ENCODE data around the gene DMBX1. TPM values are rescaled to one million over a fixed set of nuclear protein-coding genes. Genes with fewer than 3 reads are reported as not detected.

DMBX1 gene
- total RNA-seq, 2 experiments from 2014 or later, result 0.15 TPM; not detected in 1

- no peak for DNase-seq
- no peak overlapping the region for H3K27ac Mint-ChIP-seq
- no peaks in the 10 kb centered on the region for H3K9me3 Mint-ChIP-seq (ENCODE audit: low read depth)
- peaks cover 19% of the 10 kb centered on the region for H3K4me1 Mint-ChIP-seq
- CTCF ChIA-PET, result no interaction called here
- ATAC-seq, result no peak
- no peaks in the 10 kb centered on the region for H3K36me3 Mint-ChIP-seq
- no peak overlapping the region for H3K4me3 Mint-ChIP-seq
- H3K27me3 Mint-ChIP-seq, result peaks cover 100% of the 10 kb centered on the region
These were observed 1.2 kb downstream of the DMBX1 start for GRCh38 chr1:46490656-46491442.

DNA sequence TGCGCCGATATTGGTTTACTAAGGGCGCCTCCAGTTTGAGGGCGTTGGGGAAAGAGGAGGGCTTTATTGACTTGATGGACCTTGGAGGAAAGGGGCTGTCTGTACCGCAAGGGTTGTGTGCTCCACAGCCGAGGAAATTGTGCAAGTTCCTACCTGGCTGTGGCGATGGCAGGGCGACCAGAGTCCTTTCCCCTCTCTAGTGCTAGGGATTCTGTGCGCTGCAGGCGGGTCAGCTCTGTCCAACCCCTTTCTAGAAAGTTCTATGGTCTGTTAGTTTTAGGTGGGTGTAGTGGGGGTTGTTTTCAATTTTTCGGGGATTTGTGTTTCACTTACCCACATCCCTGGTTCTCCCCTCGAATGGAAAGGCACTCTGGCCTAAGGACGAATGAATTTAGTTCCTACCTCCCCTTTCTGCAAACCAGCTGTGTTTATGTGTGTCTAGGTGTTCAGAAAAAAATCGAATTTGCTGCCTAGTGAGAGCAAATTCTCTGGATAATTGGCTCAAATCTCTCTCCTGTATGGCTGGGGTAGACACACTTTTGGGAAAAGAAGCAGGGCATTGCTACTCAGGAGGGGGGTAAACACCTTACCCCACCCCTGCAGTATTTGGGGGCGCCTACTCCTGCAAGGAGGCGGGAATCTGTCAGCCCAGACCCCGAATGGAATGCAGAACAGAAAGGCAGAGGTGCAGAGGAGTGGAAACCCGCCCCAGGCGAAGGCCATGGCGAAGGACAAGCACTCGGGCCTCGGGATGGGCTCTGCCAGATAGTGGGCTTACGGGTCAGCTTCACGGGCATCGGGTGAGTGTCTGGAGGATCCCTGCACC is 2.0 kb downstream of the DMBX1 start:
- no peak for ATAC-seq
- Mint-ChIP-seq H3K36me3 (no peaks in the 10 kb centered on the region), H3K4me1 (peaks cover 19% of the 10 kb centered on the region), H3K9me3 (ENCODE audit: low read depth) (no peaks in the 10 kb centered on the region), H3K4me3 (no peak overlapping the region), H3K27me3 (peaks cover 100% of the 10 kb centered on the region), H3K27ac (no peak overlapping the region)
- DNase-seq, result no peak
- CTCF ChIA-PET, result interaction anchor here (0.9 kb wide), 1 partner anchor 37 kb away, joined by 5 read pairs; no protein-coding TSS in a partner anchor

DNA sequence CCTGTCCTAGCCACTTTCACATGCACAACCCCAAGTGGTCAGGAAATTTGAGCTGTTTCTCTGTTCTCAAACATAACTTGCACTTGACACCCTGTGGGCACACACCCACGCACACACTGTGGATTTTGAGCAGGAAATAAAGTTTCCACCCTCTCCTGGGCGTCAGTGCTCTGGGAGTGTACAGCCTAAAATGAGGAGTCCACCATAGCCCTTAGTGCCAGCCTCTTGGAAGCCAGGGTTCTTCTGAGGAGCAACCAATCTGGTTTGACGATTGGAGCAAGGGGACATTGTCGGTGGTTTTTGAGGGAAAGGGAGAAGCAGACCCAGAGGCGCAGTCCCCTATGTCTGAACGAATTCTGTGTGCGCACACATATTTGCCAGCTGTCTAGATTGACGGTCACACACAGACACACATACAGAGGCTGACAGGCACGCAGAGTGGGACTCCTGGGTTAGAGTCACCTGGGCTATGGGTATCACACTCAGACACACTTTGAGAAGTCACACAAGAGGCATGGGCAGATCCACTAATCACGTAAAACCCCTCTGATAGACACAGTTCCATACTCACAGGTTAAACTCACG is 2.7 kb downstream of the DMBX1 start:
- no peak overlapping the region for H3K4me3 Mint-ChIP-seq
- no peaks in the 10 kb centered on the region for H3K36me3 Mint-ChIP-seq
- no peak overlapping the region for H3K27ac Mint-ChIP-seq
- no peak for ATAC-seq
- no peaks in the 10 kb centered on the region for H3K9me3 Mint-ChIP-seq (ENCODE audit: low read depth)
- peaks cover 100% of the 10 kb centered on the region for H3K27me3 Mint-ChIP-seq
- no peak for DNase-seq
- peaks cover 19% of the 10 kb centered on the region for H3K4me1 Mint-ChIP-seq
- CTCF ChIA-PET, result interaction anchor here (0.9 to 1.2 kb wide), 2 partner anchors 37 to 50 kb away, joined by 3 to 5 read pairs; no protein-coding TSS in a partner anchor

DNA sequence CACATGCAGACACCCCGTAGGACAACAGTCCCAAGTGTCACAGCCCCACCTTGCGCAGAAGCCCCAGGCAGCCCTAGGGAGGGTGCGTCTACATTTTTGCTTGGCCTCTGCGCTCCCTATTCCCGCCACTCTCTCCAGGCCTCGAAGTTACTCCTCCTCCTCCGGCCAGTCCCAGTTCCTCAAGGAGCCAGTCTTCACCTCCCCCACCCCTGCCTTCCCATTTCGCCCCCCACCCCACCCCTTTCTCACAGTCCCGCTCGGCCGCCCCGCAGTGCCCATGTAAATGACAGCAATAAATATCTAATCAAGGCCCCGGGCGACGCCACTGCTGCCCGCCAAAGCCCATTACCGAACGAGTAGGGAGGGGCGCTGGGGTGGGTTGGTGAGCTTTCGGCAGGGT is 3.2 kb downstream of the DMBX1 start:
- Mint-ChIP-seq H3K27ac (no peak overlapping the region), H3K27me3 (peaks cover 97% of the 10 kb centered on the region), H3K4me3 (no peak overlapping the region), H3K9me3 (ENCODE audit: low read depth) (no peaks in the 10 kb centered on the region), H3K4me1 (peaks cover 19% of the 10 kb centered on the region), H3K36me3 (no peaks in the 10 kb centered on the region)
- CTCF ChIA-PET, result interaction anchor here (1.2 to 1.6 kb wide), 2 partner anchors 51 to 57 kb away, joined by 3 read pairs; no protein-coding TSS in a partner anchor
- ATAC-seq, result no peak
- no peak for DNase-seq

DNA sequence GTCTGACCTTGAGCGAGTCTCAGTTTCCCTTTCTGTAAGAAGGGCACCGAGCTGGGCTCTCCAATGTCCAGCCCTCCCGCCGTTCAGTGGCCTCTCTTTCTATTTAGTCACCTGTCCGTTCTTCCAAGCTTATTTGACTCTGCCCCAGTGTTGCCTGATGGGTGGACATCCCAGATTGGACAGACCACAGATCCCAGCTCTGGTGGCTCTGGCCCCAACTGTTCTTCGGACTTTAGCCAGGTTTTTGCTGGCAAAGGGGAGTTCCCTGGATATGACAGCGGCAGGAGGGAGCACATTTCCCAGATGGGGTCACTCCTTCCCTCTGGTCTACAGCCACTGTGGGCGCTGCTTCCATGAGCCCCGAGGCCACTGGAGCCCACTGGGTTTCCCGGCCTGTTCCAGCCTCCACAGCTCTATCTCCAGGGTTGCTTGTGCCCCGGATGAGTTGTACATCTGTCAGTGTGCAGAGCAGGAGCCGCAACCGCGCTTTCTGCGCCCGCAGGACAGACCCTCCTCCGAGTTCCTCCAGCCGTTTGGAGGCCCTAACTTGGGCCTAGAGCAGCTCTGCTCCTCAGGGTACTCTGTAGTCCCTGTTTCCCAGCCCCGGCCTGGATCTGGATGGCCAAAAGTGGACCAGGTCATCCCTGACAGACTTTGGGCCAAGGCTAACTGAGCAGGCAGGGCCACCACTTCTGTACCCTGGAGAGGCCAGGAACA is 3.8 kb downstream of the DMBX1 start:
- CTCF ChIA-PET, result interaction anchor here (1.2 to 1.6 kb wide), 2 partner anchors 51 to 56 kb away, joined by 3 read pairs; no protein-coding TSS in a partner anchor
- H3K36me3 Mint-ChIP-seq, result no peaks in the 10 kb centered on the region

DNA sequence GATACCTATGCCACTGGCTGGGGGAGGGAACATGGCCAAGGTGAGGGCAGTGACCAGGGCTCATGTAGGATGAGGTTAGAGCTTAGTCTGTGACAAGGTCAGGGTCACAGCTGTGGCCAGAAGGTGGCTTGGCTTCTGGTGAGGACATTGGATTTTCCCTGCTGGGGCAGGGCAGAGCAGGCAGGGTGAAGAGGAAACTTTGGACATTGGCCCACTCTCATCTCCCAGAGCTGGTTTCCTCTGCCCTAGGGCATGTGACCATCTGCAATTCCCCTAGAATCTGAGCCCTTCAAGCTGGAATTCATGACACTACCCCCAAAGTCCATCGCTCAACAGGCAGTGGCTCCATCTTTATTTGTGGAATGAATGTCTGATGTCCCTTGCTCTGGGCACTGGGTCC is 5.3 kb downstream of the DMBX1 start:
- Mint-ChIP-seq H3K4me3 (no peak overlapping the region), H3K9me3 (ENCODE audit: low read depth) (no peaks in the 10 kb centered on the region)

More for the DNA sequence above, 3.8 kb downstream of the DMBX1 start:
- no peak for ATAC-seq
- H3K4me1 Mint-ChIP-seq, result peaks cover 18% of the 10 kb centered on the region
- no peak overlapping the region for H3K4me3 Mint-ChIP-seq
- no peak for DNase-seq
- H3K9me3 Mint-ChIP-seq (ENCODE audit: low read depth), result no peaks in the 10 kb centered on the region
- no peak overlapping the region for H3K27ac Mint-ChIP-seq
- H3K27me3 Mint-ChIP-seq, result peaks cover 94% of the 10 kb centered on the region

GRCh38 chr1:46495778-46496177 is 6.1 kb downstream of the DMBX1 start:
- Mint-ChIP-seq H3K9me3 (ENCODE audit: low read depth) (no peaks in the 10 kb centered on the region), H3K27ac (no peak overlapping the region), H3K4me3 (no peak overlapping the region), H3K4me1 (no peaks in the 10 kb centered on the region), H3K36me3 (no peaks in the 10 kb centered on the region), H3K27me3 (peaks cover 82% of the 10 kb centered on the region)
- DNase-seq, result no peak
- no peak for ATAC-seq
- CTCF ChIA-PET, result interaction anchor here (0.9 to 1.4 kb wide), 3 partner anchors 18 to 47 kb away, joined by 3 to 4 read pairs (median 3); no protein-coding TSS in a partner anchor

More for the DNA sequence above, 5.3 kb downstream of the DMBX1 start:
- ATAC-seq (no peak), DNase-seq (no peak)
- Mint-ChIP-seq H3K27ac (no peak overlapping the region), H3K27me3 (peaks cover 86% of the 10 kb centered on the region), H3K4me1 (peaks cover 5% of the 10 kb centered on the region), H3K36me3 (no peaks in the 10 kb centered on the region)
- CTCF ChIA-PET, result interaction anchor here (0.9 to 1.4 kb wide), 3 partner anchors 17 to 46 kb away, joined by 3 to 4 read pairs (median 3); no protein-coding TSS in a partner anchor

DNA sequence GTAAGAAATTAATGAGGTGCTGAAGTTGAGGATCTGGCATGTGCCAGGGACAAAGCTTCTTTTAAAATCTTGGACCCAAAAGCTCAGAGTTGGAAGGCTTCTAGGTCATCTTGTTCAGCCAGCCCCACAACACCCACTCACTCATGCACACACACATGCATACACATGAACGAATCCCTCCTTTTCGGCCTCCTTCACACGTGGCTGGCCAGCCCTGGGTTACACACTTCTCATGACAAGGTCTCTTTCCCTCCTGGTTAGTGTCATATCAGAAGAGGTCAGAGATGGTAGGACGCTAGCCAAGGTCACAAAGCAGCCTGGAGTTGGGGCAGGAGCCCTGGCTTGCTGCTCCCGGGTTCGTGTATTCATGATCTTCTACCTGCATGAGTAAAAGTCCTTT is 6.9 kb downstream of the DMBX1 start:
- DNase-seq (no peak), ATAC-seq (no peak)
- CTCF ChIA-PET, result no interaction called here
- H3K27ac Mint-ChIP-seq, result no peak overlapping the region
- no peaks in the 10 kb centered on the region for H3K36me3 Mint-ChIP-seq
- no peaks in the 10 kb centered on the region for H3K4me1 Mint-ChIP-seq
- no peaks in the 10 kb centered on the region for H3K9me3 Mint-ChIP-seq (ENCODE audit: low read depth)
- H3K4me3 Mint-ChIP-seq, result no peak overlapping the region
- H3K27me3 Mint-ChIP-seq, result peaks cover 79% of the 10 kb centered on the region

DNA sequence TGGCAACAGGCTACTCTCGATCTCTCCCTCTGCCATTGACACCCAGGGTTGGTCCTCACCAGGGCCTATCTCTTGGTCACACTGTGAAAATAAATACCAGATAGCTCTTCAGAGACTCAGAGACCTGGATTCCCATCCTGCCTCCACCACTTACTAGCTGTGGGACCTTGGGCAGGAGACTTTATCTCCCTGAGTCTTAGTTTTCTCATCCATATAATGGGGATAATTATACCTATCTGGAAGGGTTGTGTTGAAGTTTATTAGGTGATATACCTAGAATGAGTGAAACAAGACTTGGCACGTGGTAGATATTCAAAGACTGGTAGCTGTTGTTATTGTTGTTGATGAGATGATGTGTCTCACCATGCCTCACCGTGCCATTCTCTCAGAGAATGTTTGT is 7.4 kb downstream of the DMBX1 start:
- H3K36me3 Mint-ChIP-seq, result no peaks in the 10 kb centered on the region
- no peak for ATAC-seq
- H3K4me3 Mint-ChIP-seq, result no peak overlapping the region
- CTCF ChIA-PET, result no interaction called here
- no peaks in the 10 kb centered on the region for H3K4me1 Mint-ChIP-seq
- no peak overlapping the region for H3K27ac Mint-ChIP-seq
- DNase-seq, result no peak
- H3K9me3 Mint-ChIP-seq (ENCODE audit: low read depth), result no peaks in the 10 kb centered on the region
- peaks cover 76% of the 10 kb centered on the region for H3K27me3 Mint-ChIP-seq

DNA sequence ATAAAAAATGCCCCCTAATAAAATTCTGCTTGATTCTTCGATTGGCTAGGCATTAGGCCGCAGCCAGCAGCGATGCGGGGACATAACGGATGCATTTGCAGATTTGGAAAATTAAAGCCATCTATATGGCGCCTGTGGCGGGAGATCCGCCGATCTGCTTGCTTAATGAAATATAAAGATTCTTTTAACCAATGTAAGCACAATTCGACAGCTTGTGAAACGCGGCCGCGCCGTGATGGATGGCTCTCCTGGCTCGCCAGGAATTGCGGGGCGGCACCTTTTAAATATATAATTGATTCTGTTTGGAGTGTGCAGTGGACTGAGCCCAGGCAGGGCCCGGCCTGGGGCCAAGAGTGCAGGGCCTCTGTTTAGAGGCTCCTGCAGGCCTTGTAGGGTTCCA is 8.0 kb downstream of the DMBX1 start:
- H3K27ac Mint-ChIP-seq, result no peak overlapping the region
- no peaks in the 10 kb centered on the region for H3K9me3 Mint-ChIP-seq (ENCODE audit: low read depth)
- H3K27me3 Mint-ChIP-seq, result peaks cover 76% of the 10 kb centered on the region

DNA sequence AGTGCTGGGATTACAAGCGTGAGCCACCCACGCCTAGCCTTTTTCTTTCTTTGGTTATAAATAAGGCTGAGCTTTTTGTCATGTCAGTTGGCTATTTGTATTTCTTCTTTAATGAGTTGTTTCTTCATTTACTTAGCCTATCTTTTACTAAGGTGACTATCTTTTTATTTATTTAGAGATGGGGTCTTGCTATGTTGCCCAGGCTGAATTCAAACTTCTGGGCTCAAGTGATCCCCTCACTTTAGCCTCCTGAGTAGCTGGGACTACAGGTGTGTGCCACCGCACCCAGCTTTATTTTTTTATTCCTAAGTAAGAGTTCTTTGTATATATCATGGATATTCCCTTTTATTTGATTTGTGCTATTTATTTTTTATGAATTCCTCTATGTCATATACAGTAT is 11.9 kb downstream of the DMBX1 start:
- ATAC-seq (no peak), DNase-seq (no peak)
- CTCF ChIA-PET, result interaction anchor here (0.7 to 1.9 kb wide), 3 partner anchors 21 to 54 kb away, joined by 3 to 8 read pairs (median 4); no protein-coding TSS in a partner anchor
- Mint-ChIP-seq H3K27me3 (peaks cover 49% of the 10 kb centered on the region), H3K27ac (no peak overlapping the region), H3K9me3 (ENCODE audit: low read depth) (no peaks in the 10 kb centered on the region), H3K36me3 (no peaks in the 10 kb centered on the region), H3K4me1 (no peaks in the 10 kb centered on the region), H3K4me3 (no peak overlapping the region)

More for the DNA sequence above, 8.0 kb downstream of the DMBX1 start:
- no peaks in the 10 kb centered on the region for H3K36me3 Mint-ChIP-seq
- no peaks in the 10 kb centered on the region for H3K4me1 Mint-ChIP-seq
- CTCF ChIA-PET, result no interaction called here
- H3K4me3 Mint-ChIP-seq, result no peak overlapping the region
- DNase-seq (no peak), ATAC-seq (no peak)

DNA sequence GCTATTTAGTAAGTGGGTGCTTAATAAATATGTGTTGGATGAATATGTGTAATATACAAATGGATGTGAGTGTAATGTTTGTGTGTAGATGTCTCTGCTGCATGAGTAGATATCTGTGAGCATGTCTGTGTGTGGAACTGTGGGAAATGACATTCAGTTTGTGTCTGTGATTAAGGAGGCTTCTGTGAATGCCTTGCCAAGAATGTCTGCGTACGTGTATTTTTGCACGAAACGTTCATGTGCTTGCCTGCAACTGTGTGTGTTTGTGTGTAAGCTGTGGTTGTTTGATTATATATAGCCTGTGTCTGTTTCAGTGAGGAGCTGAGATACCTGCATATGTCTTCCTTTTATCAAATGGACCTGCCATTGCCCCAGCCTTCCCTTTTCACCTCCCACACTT is 13.8 kb downstream of the DMBX1 start:
- no peaks in the 10 kb centered on the region for H3K4me1 Mint-ChIP-seq
- H3K9me3 Mint-ChIP-seq (ENCODE audit: low read depth), result no peaks in the 10 kb centered on the region
- no peak overlapping the region for H3K27ac Mint-ChIP-seq
- CTCF ChIA-PET, result interaction anchor here (1.6 kb wide), 1 partner anchor 15 kb away, joined by 4 read pairs; no protein-coding TSS in a partner anchor
- no peaks in the 10 kb centered on the region for H3K36me3 Mint-ChIP-seq
- ATAC-seq (no peak), DNase-seq (no peak)
- peaks cover 37% of the 10 kb centered on the region for H3K27me3 Mint-ChIP-seq
- no peak overlapping the region for H3K4me3 Mint-ChIP-seq
